Measurements from ENCODE around the gene CDCA7.
A peak's percentile ranks its signal among the peaks of the same experiment; 100 is the strongest.
"Not testable (repeated sequence)": the region's sequence is repeated elsewhere in the genome, so short reads cannot be mapped to it uniquely, and the experiment has no call there.

Gene CDCA7

DNA sequence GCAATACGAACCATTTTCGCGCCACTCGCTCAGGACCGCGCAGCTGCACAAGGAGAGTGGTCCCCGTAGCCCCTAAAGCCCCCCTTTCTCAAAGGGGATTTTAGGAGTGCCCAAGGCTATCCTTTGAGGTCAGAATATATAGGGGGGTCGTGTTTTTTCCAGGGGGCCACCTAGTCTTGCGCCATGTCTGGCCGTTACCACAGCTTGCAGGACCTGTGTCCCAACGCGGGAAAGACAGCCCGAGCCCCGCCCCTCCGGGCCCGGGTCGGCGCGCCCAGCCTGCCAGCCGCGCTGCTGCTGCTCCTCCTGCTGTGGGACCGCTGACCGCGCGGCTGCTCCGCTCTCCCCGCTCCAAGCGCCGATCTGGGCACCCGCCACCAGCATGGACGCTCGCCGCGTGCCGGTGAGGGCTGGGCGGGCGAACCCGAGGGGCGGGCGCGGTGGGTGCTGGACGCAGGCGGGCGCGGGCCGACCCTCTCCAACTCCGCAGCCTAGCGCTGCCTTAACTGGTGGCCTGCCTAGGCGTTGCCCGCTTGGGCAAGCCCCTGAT, at the start of gene CDCA7:
CDCA7 (plus strand) TSS at position 291 of the 550 bp plus-strand sequence; CDS start at position 383, 92 bp downstream.
- DNase-seq, result peak; percentile 65

- no peak for DNase-seq
Observed at GRCh38 chr2:173305303-173305702, 49.4 kb upstream of the CDCA7 start.

- DNase-seq, result no peak
Observed at GRCh38 chr2:173307293-173307692, 47.4 kb upstream of the CDCA7 start.

GRCh38 chr2:173309370-173309769, 45.3 kb upstream of the CDCA7 start:
- DNase-seq, result not testable (repeated sequence)

DNA sequence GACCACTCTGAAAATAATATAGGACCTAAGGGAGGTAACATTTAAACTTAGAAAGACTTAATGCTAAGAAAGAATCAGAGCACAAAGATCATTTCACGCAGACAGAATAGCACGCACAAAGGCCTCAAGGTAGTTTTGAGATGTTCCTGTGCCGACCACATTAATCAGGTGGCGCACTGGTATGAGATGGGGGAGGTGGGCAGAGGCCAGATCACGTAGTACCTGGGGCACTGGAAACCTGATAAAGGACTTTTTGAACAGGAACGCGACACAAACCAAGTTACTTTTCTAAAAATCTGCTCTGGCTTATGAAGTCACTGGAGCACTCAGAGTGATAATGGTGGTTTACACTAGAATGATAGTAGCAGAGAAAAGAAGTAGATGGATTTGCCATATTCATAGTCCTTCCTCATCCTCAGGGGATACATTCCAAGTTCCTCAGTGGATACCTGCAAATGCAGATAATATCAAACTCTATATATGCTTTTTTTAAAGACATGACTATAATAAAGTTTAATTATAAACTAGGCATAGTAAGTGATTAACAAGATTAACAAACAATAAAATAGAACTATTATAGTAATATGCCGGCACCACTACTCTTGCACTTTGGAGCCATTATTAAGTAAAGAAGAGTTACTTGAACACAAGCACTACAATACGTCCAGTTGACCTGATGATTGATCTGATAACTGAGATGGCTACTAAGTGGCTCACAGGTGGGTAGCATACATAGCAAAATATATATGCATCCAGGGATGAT, 42.6 kb upstream of the CDCA7 start:
- no peak for DNase-seq

DNA sequence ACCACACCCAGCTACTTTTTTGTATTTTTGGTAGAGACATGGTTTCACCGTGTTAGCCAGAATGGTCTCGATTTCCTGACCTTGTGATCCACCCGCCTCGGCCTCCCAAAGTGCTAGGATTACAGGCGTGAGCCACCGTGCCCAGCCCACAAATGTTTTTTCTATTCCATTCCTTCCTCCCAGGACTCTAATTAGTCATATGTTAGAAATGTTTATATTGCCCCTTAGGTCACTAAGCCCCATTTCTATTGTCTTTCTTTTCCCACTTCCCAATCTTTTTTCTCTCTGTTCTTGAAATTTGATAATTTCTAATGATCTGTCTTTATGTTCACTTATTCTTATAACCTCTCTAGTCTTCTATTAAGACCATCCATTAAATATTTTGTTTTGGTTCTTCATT, 31.3 kb upstream of the CDCA7 start:
- no peak for DNase-seq

DNA sequence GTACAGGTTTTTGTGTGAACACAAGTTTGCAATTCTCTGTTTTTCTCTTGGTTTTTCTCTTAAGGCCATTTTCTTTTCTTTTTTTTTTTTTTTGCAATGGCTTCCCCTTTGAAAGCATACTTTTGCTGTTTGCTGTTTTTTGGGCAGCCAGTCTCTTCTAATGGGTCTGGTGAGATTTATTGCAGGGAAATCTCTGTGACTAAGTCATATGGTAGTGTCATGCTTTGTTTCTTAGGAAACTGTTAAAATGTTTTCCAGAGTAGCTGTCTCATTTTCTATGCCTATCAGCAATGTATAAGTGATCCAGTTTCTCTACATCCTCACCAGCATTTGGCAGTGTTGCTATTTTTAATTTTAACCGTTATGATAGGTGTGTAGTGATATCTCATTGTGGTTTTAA, 27.9 kb upstream of the CDCA7 start:
- no peak for DNase-seq

DNA sequence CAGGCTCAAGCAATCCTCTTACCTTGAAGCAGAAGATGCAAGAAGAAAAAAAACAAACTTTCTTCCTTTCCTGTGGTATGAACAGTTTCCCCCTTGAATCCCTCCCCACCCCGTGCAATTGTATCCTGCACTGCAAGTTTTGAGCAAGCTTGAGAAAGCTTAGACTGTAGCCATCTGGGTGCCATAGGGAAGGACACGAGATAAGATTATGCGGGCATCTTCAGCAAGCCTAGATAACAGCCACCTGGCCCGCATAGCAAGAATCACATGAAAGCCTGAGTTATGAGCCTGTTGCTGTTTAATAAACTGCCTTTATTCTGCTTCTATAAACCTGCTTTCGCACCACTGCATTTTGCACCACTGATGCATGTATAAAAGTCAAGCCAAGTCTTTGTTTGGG, 27.3 kb upstream of the CDCA7 start:
- no peak for DNase-seq

DNA sequence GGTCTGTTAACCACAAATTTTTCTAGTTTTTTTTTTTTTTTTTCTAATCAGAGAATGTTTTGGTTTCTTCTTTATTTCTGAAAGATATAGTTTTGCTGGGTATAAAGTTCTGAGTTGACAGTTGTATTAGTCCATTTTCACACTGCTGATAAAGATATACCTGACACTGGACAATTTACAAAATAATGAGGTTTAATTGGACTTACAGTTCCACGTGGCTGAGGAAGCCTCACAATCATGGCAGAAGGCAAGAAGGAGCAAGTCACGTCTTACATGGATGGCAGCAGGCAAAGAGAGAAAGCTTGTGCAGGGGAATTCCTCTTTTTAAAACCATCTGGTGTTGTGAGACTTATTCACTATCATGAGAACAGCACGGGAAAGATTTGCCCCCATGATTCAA, 21.7 kb upstream of the CDCA7 start:
- DNase-seq, result not testable (repeated sequence)

GRCh38 chr2:173339807-173340206, 14.9 kb upstream of the CDCA7 start:
- no peak for DNase-seq

- no peak for DNase-seq
Observed at GRCh38 chr2:173343921-173344320, 10.8 kb upstream of the CDCA7 start.

DNA sequence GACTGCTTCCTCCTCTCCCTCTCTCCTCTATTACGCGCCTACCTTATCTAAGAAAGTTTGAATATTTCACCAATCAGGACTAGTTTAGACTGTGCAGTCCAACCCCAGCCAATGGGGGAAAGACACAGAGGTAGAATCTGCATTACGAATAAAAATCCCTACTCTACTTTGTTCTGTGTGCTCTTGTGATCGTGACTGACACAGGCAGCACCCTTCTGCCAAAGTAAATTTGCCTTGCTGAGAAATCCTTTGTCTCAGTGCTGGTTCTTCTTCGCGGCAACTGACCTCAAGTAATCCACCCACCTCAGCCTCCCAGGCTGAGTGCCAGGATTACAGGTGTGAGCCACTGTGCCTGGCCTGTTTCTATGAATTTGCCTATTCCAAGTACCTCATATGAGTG, 8.6 kb upstream of the CDCA7 start:
- DNase-seq, result no peak

DNA sequence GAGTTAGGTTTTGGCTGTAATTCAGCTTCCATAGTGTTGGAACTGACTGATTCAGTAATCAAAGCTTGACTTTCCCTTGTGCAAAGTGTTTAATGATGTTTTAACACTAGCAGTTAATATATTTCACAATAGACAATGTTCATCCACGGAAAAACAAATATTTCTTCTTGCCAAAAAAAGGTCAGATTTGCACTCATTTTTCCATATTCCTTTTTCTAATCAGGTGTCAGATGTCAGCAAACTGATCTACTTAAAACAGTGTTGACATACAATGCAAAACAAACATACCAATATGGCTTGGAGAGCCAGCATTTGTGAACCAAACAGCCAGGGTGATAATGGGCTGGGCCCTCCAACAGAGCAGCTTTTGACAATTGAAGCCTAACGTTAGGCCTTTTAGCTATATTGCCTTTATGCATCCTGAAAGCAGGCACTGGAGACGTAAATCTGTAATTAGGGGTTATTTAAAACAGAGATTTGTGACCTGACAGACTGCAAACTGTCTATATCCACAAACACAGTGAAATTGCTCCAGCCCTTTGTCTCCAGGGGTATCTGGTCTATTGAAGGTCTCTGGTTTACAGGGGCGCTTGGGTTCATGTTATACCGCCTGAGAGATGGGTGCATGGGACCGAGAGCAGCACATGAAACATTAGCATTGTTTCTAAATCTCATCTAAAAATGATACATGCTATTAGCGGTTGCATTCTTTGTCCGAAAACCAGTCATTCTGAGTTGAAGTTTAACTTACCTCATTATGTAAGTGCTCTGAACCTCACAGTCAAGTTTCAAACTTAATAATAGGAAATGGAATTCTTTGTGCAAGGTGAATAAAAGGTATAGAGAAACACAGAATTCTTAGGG, 7.1 kb upstream of the CDCA7 start:
- DNase-seq, result no peak

GRCh38 chr2:173349287-173349686, 5.4 kb upstream of the CDCA7 start:
- peak; percentile 39 for DNase-seq

GRCh38 chr2:173350383-173350782, 4.3 kb upstream of the CDCA7 start:
- DNase-seq, result no peak

DNA sequence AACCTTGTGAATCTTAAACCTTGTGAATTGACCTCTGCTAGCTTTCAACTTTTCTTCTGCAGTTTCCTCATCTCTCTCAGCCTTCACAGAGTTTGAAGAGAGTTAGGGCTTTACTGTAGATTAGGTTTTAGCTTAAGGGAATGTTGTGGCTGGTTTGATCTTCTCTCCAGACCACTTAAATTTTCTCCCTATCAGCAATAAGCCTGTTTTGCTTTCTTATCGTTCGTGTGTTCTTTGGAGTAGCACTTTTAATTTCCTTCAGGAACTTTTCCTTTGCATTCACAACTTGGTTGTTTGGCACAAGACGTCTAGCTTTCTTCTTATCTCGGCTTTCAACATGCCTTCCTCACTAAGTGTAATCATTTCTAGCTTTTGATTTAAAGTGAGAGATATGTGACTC, 2.8 kb upstream of the CDCA7 start:
- no peak for DNase-seq

DNA sequence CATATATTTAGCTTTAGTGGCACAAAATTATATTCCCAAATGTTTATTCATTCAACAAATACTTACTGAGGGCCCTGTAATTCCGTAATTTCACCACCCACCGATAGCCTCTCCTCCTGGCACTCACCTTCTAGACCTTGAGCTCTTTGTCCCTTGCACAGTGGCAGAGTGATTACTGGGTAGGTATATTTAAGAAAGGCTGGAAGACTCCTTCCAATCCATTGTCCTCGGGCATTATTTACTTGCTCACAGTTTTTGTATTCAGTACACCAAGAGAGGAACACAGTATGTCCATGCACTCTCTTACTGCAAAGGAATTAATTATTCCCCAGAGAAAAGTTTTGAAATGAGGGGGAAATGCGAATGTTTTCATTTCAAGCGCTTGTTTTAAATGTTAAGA, 1.1 kb upstream of the CDCA7 start:
- DNase-seq, result no peak

- peak; percentile 58 for DNase-seq
Observed at GRCh38 chr2:173354073-173354581, 545 bp upstream of the CDCA7 start.

- peak; percentile 57 for DNase-seq
Observed at GRCh38 chr2:173355132-173355865, 627 bp downstream of the CDCA7 start.

DNA sequence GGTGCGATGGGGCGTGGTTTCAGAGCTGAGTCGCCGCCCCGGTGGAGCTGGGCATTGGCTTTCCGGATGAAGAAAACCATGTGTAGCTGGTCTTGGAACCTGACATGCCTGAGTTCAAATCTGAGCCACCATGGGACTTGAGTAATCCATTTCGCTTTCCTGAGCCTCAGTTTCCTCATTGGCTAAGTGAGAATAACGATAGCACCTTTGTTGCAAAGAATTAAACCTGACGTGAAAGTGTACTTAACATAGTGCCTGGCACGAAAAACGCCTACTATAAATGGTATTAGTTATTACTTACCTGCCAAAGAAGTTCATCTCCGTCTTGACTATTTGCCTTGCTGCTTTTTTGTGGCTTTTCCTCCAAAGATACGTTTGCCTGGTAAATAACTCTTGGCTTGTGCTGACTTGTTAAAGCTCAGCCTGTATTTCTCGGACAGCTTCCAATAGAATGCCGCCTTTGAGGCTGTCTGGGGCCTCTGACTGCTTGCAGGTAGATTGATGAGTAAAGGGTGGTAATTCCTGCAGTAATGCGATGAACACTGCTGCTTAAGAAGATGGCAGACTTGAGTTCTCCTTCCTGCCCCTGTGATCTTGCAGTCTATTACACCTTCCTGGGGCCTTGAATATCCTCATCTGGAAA, 1.3 kb downstream of the CDCA7 start:
- DNase-seq, result no peak

- DNase-seq, result no peak
Observed at GRCh38 chr2:173357346-173357745, 2.7 kb downstream of the CDCA7 start.

DNA sequence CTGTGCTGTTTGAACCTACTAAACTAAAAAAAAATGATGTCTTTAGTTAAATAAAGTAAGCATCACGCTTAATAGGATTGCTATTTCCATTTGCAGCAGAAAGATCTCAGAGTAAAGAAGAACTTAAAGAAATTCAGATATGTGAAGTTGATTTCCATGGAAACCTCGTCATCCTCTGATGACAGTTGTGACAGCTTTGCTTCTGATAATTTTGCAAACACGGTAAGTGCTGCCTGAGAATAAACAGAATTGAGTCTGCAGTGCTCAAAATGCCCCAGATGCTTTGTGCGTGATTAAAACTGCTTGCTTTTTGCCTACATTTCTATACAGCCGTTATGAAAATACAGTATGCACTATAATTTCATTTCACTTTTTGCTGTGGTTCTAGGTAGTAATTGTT, 3.9 kb downstream of the CDCA7 start:
- peak; percentile 29 for DNase-seq

Data from MV-4-11 (cell line).